ENCODE measurements around the gene FAM117A.
"Not testable (repeated sequence)": the region's sequence is repeated elsewhere in the genome, so short reads cannot be mapped to it uniquely, and the experiment has no call there.

Gene FAM117A

GRCh38 chr17:49741692-49742076, 22.2 kb downstream of the FAM117A start:
- in situ Hi-C loops (cut with MboI; ENCODE audit: low sequenced_read_pairs) = no loop called here

GRCh38 chr17:49741009-49741691, 22.8 kb downstream of the FAM117A start:
- in situ Hi-C loops (cut with MboI; ENCODE audit: low sequenced_read_pairs) = no loop called here

GRCh38 chr17:49739641-49740271, 24.2 kb downstream of the FAM117A start:
- in situ Hi-C loops (cut with MboI; ENCODE audit: low sequenced_read_pairs) = no loop called here

GRCh38 chr17:49738456-49739163, 25.3 kb downstream of the FAM117A start:
- in situ Hi-C loops (cut with MboI; ENCODE audit: low sequenced_read_pairs) = no loop called here

GRCh38 chr17:49734515-49735490, 29.1 kb downstream of the FAM117A start:
- in situ Hi-C loops (cut with MboI; ENCODE audit: low sequenced_read_pairs) = no loop called here

GRCh38 chr17:49731435-49731831, 32.5 kb downstream of the FAM117A start:
- in situ Hi-C loops (cut with MboI; ENCODE audit: low sequenced_read_pairs) = no loop called here

GRCh38 chr17:49730785-49731434, 33.0 kb downstream of the FAM117A start:
- in situ Hi-C loops (cut with MboI; ENCODE audit: low sequenced_read_pairs) = no loop called here

- in situ Hi-C loops (cut with MboI; ENCODE audit: low sequenced_read_pairs) = no loop called here
Observed at GRCh38 chr17:49730078-49730784, 33.7 kb downstream of the FAM117A start.

- in situ Hi-C loops (cut with MboI; ENCODE audit: low sequenced_read_pairs) = no loop called here
Observed at GRCh38 chr17:49729069-49729468, 34.9 kb downstream of the FAM117A start.

- in situ Hi-C loops (cut with MboI; ENCODE audit: low sequenced_read_pairs) = no loop called here
Observed at GRCh38 chr17:49728425-49728824, 35.5 kb downstream of the FAM117A start.

GRCh38 chr17:49727380-49727779, 36.6 kb downstream of the FAM117A start:
- in situ Hi-C loops (cut with MboI; ENCODE audit: low sequenced_read_pairs) = no loop called here

GRCh38 chr17:49725452-49726130, 38.3 kb downstream of the FAM117A start:
- in situ Hi-C loops (cut with MboI; ENCODE audit: low sequenced_read_pairs) = no loop called here

GRCh38 chr17:49724552-49724951, 39.4 kb downstream of the FAM117A start:
- in situ Hi-C loops (cut with MboI; ENCODE audit: low sequenced_read_pairs) = not testable (repeated sequence)

GRCh38 chr17:49723423-49723822, 40.5 kb downstream of the FAM117A start:
- in situ Hi-C loops (cut with MboI; ENCODE audit: low sequenced_read_pairs) = no loop called here

- in situ Hi-C loops (cut with MboI; ENCODE audit: low sequenced_read_pairs) = no loop called here
Observed at GRCh38 chr17:49722066-49722465, 41.9 kb downstream of the FAM117A start.

GRCh38 chr17:49717371-49717861, 46.5 kb downstream of the FAM117A start:
- in situ Hi-C loops (cut with MboI; ENCODE audit: low sequenced_read_pairs) = no loop called here

- in situ Hi-C loops (cut with MboI; ENCODE audit: low sequenced_read_pairs) = no loop called here
Observed at GRCh38 chr17:49716668-49717364, 47.1 kb downstream of the FAM117A start.

- in situ Hi-C loops (cut with MboI; ENCODE audit: low sequenced_read_pairs) = no loop called here
Observed at GRCh38 chr17:49715717-49716279, 48.1 kb downstream of the FAM117A start.
